Stimulated activated naive CD8-positive, alpha-beta T cell treated with anti-CD3 and anti-CD28 coated beads, Interleukin-15, Interleukin-2, amounts not matched to agents 100 ng/mL and 50 ng/mL, for 24 hours (primary cell): Measurements from ENCODE around the gene ARFRP1.

Experiments
- H3K27ac Mint-ChIP-seq: one replicate; pipeline ENCODE4 v1.8.0; 2021; ENCODE audit warnings: mild to moderate bottlenecking, mixed read lengths
- H3K27me3 Mint-ChIP-seq: one replicate; pipeline ENCODE4 v1.8.0; 2021; ENCODE audit warnings: mixed read lengths
- H3K36me3 Mint-ChIP-seq: one replicate; pipeline ENCODE4 v1.8.0; 2021; ENCODE audit warnings: low read depth, mixed read lengths
- H3K4me1 Mint-ChIP-seq: one replicate; pipeline ENCODE4 v1.8.0; 2021; ENCODE audit warnings: low read depth, mixed read lengths
- H3K4me3 Mint-ChIP-seq: one replicate; pipeline ENCODE4 v1.8.0; 2021; ENCODE audit warnings: mild to moderate bottlenecking, mixed read lengths
- H3K9me3 Mint-ChIP-seq: one replicate; pipeline ENCODE4 v1.8.0; 2021; ENCODE audit warnings: mixed read lengths

The ARFRP1 gene

DNA sequence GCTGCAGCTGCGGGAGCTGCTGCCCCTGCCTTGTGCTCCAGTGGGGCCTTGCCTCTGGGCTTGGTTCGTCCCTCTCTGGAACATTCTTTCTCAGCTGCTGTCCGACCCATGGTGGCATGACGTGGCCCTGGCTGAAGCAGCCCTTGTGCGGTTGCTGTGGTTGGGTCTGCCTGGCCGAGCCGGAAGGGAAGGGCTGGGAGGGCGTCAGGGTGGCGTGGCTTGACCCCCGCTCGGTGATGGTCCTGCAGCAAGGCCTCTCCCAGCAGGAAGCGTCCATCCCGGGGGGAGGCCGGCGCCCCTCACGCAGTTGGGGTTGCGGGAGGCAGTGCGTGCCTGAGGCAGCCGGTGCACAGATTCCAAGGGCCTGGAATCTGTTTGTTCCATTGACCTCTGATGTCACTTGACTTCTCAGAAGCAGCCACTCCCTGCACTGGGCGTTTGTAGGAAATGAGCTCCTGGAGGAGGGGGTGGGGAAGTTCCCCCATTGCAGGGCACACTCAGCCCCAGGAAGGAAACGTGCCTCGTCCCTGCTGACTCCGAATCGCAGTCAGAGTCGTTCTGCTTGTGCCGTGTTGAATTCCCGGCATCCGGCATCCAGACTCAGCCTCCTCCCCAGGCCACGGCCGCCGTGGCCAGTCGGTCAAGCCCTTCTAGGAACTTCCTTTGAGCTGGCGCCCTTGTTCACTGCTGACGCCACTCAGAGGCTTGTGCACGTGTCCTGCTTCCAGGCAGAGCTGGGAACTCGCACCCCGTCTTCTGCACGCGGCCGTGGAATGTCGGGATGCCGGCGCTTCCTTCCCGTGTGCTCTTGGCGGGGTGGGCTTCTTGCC, 21.1 kb downstream of the ARFRP1 start:
- peaks cover 5% of the 10 kb centered on the region for H3K36me3 Mint-ChIP-seq
- peaks cover 8% of the 10 kb centered on the region for H3K4me1 Mint-ChIP-seq
- no peaks in the 10 kb centered on the region for H3K27me3 Mint-ChIP-seq
- H3K9me3 Mint-ChIP-seq = no peaks in the 10 kb centered on the region
- H3K27ac Mint-ChIP-seq = no peak overlapping the region
- no peak overlapping the region for H3K4me3 Mint-ChIP-seq

DNA sequence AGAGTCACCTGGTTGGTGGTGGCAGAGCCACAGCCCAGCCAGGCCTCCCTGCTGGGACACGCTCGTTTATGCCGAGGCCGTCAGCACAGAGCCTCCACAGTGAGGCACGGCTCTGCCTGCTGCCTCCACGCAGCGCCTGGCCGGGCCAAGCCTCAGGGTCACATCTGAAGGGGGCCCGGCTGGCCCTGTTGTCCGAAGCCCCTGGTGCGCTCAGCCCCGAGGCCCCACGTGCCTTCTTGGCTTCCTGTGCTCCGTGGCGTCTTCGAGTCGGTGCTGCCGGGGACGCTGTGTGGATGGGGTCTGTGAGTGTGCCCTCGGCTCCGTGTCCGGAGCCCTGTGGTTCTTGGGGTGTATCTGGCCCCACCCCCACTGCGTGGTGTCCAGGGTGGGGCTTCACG, 21.7 kb downstream of the ARFRP1 start:
- H3K9me3 Mint-ChIP-seq = no peaks in the 10 kb centered on the region
- H3K36me3 Mint-ChIP-seq = peaks cover 5% of the 10 kb centered on the region
- no peak overlapping the region for H3K4me3 Mint-ChIP-seq
- H3K27me3 Mint-ChIP-seq = no peaks in the 10 kb centered on the region
- H3K27ac Mint-ChIP-seq = no peak overlapping the region
- peaks cover 8% of the 10 kb centered on the region for H3K4me1 Mint-ChIP-seq

GRCh38 chr20:63685269-63686026, 22.3 kb downstream of the ARFRP1 start:
- H3K9me3 Mint-ChIP-seq = no peaks in the 10 kb centered on the region
- peaks cover 5% of the 10 kb centered on the region for H3K36me3 Mint-ChIP-seq
- no peak overlapping the region for H3K27ac Mint-ChIP-seq
- no peaks in the 10 kb centered on the region for H3K27me3 Mint-ChIP-seq
- peaks cover 8% of the 10 kb centered on the region for H3K4me1 Mint-ChIP-seq
- no peak overlapping the region for H3K4me3 Mint-ChIP-seq

DNA sequence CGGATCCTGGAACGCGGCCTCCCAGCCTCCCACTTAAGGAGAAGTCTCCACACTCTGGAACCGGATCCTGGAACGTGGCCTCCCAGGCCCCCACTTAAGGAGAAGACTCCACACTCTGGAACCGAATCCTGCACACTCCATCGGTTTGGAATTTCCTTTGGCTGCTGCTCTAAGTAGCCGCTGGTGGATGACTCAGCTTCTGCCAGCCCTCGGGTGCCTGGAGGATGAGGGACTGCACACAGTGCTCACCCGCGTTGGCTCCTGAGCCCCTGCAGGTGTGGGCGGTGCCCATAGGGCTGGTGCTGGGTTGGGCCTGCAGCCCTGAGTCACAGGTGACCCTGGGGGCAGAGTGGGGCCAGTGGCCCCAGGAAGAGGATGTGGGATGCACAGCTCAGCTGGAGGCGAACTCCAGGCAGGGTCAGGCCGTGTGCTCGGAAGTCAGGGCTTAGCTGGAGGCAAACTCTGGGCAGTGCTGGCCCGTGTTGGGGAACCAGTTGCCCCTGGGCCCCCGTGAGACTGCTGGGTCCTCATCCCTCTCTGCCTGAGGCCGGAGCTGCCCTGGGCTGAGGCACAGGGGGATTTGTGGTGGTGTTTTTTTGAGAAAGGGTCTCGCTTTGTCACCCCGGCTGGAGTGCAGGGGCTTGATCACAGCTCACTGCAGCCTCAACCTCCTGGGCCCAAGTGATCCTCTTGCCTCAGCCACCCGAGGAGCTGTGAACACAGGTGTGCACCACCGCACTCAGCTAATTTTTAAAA, 25.2 kb downstream of the ARFRP1 start:
- H3K9me3 Mint-ChIP-seq = no peaks in the 10 kb centered on the region
- no peak overlapping the region for H3K4me3 Mint-ChIP-seq
- H3K27me3 Mint-ChIP-seq = no peaks in the 10 kb centered on the region
- H3K27ac Mint-ChIP-seq = no peak overlapping the region
- peaks cover 12% of the 10 kb centered on the region for H3K36me3 Mint-ChIP-seq
- H3K4me1 Mint-ChIP-seq = peaks cover 8% of the 10 kb centered on the region

DNA sequence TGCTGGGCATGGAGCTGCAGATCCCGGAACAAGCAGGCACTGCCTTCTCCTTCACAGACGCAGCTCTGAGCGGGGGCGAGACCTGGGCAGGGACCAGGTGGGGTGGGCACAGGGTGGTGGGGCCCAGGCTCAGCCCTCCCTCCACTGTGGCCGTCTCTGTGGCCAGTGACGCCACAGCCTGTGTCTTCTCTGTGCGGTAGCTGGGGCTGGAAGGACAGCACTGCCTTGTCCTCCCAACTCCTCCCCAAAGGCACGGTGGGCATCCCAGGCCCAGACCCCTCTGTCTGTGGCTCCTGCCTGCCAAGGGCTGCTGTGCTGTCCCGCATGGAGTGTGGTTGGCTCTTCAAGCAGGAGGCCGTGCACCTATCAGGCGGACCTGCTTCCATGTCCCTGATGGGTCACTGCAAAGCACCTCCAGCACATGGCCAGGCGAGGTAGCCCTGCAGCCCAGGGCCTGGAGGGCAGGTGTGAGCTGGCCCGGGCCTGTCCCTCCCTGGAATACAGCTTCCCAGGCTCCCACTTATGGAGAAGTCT, 26.1 kb downstream of the ARFRP1 start:
- peaks cover 19% of the 10 kb centered on the region for H3K36me3 Mint-ChIP-seq
- no peaks in the 10 kb centered on the region for H3K27me3 Mint-ChIP-seq
- H3K4me3 Mint-ChIP-seq = no peak overlapping the region
- H3K27ac Mint-ChIP-seq = no peak overlapping the region
- no peaks in the 10 kb centered on the region for H3K9me3 Mint-ChIP-seq
- peaks cover 5% of the 10 kb centered on the region for H3K4me1 Mint-ChIP-seq

- no peaks in the 10 kb centered on the region for H3K9me3 Mint-ChIP-seq
- H3K27me3 Mint-ChIP-seq = no peaks in the 10 kb centered on the region
- no peak overlapping the region for H3K27ac Mint-ChIP-seq
- H3K4me1 Mint-ChIP-seq = no peaks in the 10 kb centered on the region
- peaks cover 19% of the 10 kb centered on the region for H3K36me3 Mint-ChIP-seq
- no peak overlapping the region for H3K4me3 Mint-ChIP-seq
Measured at GRCh38 chr20:63680857-63681608, 26.7 kb downstream of the ARFRP1 start.

- H3K36me3 Mint-ChIP-seq = peaks cover 19% of the 10 kb centered on the region
- H3K9me3 Mint-ChIP-seq = no peaks in the 10 kb centered on the region
- H3K4me1 Mint-ChIP-seq = no peaks in the 10 kb centered on the region
- no peak overlapping the region for H3K27ac Mint-ChIP-seq
- H3K27me3 Mint-ChIP-seq = no peaks in the 10 kb centered on the region
- H3K4me3 Mint-ChIP-seq = no peak overlapping the region
Measured at GRCh38 chr20:63680427-63680826, 27.3 kb downstream of the ARFRP1 start.

GRCh38 chr20:63679799-63680305, 27.9 kb downstream of the ARFRP1 start:
- Mint-ChIP-seq H3K27ac (no peak overlapping the region), H3K4me3 (no peak overlapping the region), H3K36me3 (peaks cover 22% of the 10 kb centered on the region), H3K9me3 (no peaks in the 10 kb centered on the region), H3K27me3 (no peaks in the 10 kb centered on the region), H3K4me1 (no peaks in the 10 kb centered on the region)

GRCh38 chr20:63678667-63679465, 28.9 kb downstream of the ARFRP1 start:
- Mint-ChIP-seq H3K27me3 (no peaks in the 10 kb centered on the region), H3K4me3 (no peak overlapping the region), H3K4me1 (no peaks in the 10 kb centered on the region), H3K36me3 (peaks cover 25% of the 10 kb centered on the region), H3K27ac (no peak overlapping the region), H3K9me3 (no peaks in the 10 kb centered on the region)

DNA sequence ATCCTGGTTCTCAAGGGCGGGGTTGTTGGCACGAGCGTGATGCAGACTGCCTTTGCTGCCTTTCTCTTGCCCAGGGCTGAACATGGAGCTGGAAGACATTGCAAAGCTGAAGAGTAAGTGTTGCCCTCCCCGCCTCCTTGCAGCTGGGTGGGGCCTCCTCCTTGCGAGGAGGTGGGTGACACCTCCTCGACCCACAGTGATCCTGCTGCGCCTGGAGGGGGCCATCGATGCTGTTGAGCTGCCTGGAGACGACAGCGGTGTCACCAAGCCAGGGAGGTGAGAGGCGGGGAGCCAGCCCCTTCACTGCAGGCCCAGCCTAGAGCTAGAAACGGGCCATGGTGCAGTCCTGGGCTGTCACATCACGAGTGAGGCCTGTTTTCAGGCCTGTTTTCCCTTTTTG, 29.7 kb downstream of the ARFRP1 start:
- H3K9me3 Mint-ChIP-seq = no peaks in the 10 kb centered on the region
- no peaks in the 10 kb centered on the region for H3K4me1 Mint-ChIP-seq
- H3K36me3 Mint-ChIP-seq = peaks cover 24% of the 10 kb centered on the region
- H3K27me3 Mint-ChIP-seq = no peaks in the 10 kb centered on the region
- H3K27ac Mint-ChIP-seq = no peak overlapping the region
- no peak overlapping the region for H3K4me3 Mint-ChIP-seq

DNA sequence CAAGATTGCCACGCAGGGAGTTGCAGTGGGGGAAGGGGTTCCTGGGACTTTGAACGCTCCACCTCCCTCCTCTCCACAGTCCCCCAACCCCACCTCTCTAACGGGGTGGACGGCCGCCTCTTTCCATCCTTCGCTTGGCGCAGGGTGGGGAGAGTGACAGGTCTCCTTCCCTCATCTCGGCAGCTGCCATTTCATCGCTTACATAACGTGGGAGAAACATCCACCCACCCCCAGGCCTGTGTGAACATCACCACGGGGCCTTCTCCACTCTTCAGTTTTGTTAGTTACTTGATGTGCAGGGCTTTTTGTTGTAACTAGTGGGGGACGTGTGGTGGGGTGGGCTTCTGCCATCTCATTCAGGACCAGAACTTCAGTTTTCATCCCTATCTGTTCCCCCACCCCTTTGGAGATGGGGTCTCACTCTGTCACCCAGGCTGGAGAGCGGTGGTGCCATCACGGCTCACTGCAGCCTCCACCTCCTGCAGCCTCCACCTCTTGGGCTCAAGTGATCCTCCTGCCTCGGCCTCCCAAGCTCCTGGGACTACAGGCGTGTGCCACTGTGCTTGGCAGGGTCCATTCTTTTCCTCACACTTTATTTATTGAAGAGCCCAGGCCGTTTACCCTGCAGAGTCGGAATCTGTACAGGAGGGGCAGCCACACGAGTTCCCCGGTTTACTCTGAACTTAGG, 32.0 kb downstream of the ARFRP1 start:
- H3K4me3 Mint-ChIP-seq = no peak overlapping the region
- no peaks in the 10 kb centered on the region for H3K27me3 Mint-ChIP-seq
- H3K36me3 Mint-ChIP-seq = peaks cover 28% of the 10 kb centered on the region
- H3K27ac Mint-ChIP-seq = no peak overlapping the region
- no peaks in the 10 kb centered on the region for H3K4me1 Mint-ChIP-seq
- no peaks in the 10 kb centered on the region for H3K9me3 Mint-ChIP-seq

GRCh38 chr20:63673951-63674350, 33.8 kb downstream of the ARFRP1 start:
- Mint-ChIP-seq H3K27me3 (no peaks in the 10 kb centered on the region), H3K9me3 (no peaks in the 10 kb centered on the region)

DNA sequence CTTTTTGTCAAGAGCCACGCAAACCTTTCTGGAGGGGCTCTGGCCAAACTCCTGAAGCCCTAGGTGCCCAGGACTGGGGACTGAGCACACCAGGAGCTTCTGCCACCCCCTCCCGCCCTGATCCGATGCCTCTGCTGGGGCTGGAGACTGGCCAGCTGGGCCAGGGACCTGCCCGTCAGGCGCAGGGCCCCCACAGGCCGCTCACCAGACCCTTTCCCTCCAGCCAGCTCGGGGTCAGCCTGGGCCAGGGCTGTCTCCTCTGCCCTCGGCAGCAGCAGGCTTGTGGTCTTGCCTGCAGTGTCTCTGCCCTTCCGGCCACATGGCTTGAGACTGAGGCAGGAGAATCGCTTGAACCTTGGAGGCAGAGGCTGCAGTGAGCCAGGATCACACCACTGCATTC, 35.1 kb downstream of the ARFRP1 start:
- Mint-ChIP-seq H3K4me1 (no peaks in the 10 kb centered on the region), H3K4me3 (no peak overlapping the region), H3K27ac (no peak overlapping the region), H3K9me3 (no peaks in the 10 kb centered on the region), H3K27me3 (no peaks in the 10 kb centered on the region), H3K36me3 (peaks cover 37% of the 10 kb centered on the region)

More at GRCh38 chr20:63673951-63674350, 33.8 kb downstream of the ARFRP1 start:
- H3K27ac Mint-ChIP-seq = no peak overlapping the region
- H3K4me1 Mint-ChIP-seq = no peaks in the 10 kb centered on the region
- H3K4me3 Mint-ChIP-seq = no peak overlapping the region
- H3K36me3 Mint-ChIP-seq = peaks cover 33% of the 10 kb centered on the region
